Endothelial cell of umbilical vein (primary cell): Measurements from ENCODE around the gene SH3GL1. TPM values are rescaled to one million over a fixed set of nuclear protein-coding genes. Genes with fewer than 3 reads are reported as not detected.

Source experiments
- BruUV-seq: library from RNA; stranded (reverse); fragments of 400-500 nt; replicated peaks from 2 replicates; lab custom pipeline; 2021; lab: Mats Ljungman, UMichigan
- CTCF ChIA-PET: fragments of 300-600, 350-600 bp; sonication (Branson Sonifier 250); formaldehyde crosslinking; loops from one replicate; lab custom pipeline; 2021; ENCODE audit warnings: antibody characterized with exemption, inconsistent platforms; lab: Charles Lee
- POLR2A ChIA-PET: fragments of 300-600, 350-600 bp; sonication (Branson Sonifier 250); formaldehyde crosslinking; loops from one replicate; lab custom pipeline; 2021; ENCODE audit warnings: antibody characterized with exemption, inconsistent platforms; lab: Charles Lee
- DNase-seq: peaks from one replicate; pipeline ENCODE4 v3.0.0-alpha.2; 2011; ENCODE audit warnings: low read depth, low spot score
- FAIRE-seq: peaks from 2 replicates; lab custom pipeline; 2011; peaks lifted over from hg19 to GRCh38; lab: Jason Lieb, UNC
- H2AFZ ChIP-seq: 2 replicates; pipeline ENCODE4 v1.6.0; 2012; ENCODE audit warnings: low read depth, low read length, control low read depth, inconsistent platforms
- H3K27ac ChIP-seq: 2 replicates; pipeline ENCODE4 v1.5.1; 2011; ENCODE audit warnings: low read depth, mild to moderate bottlenecking, control low read depth, low read length, moderate library complexity; ENCODE audit not compliant: insufficient read depth
- H3K27me3 ChIP-seq, 2 experiments: 2 replicates each; pipeline versions ENCODE4 v1.6.0 to v1.6.1; 2011; ENCODE audit warnings: low read length in 2 of 2, mixed read lengths in 1 of 2; ENCODE audit not compliant: control insufficient read depth in 2 of 2, insufficient read depth in 2 of 2
- H3K36me3 ChIP-seq, 2 experiments: 2 replicates in 1 of 2; 3 replicates in 1 of 2; pipeline ENCODE4 v1.5.1; 2011; ENCODE audit warnings: low read length in 2 of 2, mild to moderate bottlenecking in 1 of 2, moderate library complexity in 1 of 2; ENCODE audit not compliant: control insufficient read depth in 2 of 2, insufficient read depth in 2 of 2; ENCODE audit errors: extremely low read depth in 1 of 2
- H3K4me1 ChIP-seq: 3 replicates; pipeline ENCODE4 v1.5.1; 2011; ENCODE audit warnings: mild to moderate bottlenecking, low read length; ENCODE audit not compliant: control insufficient read depth, insufficient read depth; ENCODE audit errors: extremely low read depth
- H3K4me2 ChIP-seq: 2 replicates; pipeline ENCODE4 v1.6.1; 2011; ENCODE audit warnings: low read length, control low read depth, mixed read lengths; ENCODE audit not compliant: insufficient read depth
- H3K4me3 ChIP-seq, 3 experiments: fragments of 200-600 bp in 1 of 3; sonication (generic), shearing (Covaris generic) in 1 of 3; replicated peaks in 1 of 3; 2 replicates each; pipeline ENCODE4 v1.5.1; 2011 to 2016; ENCODE audit warnings: control low read depth in 3 of 3, low read length in 3 of 3, mild to moderate bottlenecking in 2 of 3, inconsistent platforms in 1 of 3, low read depth in 1 of 3, moderate library complexity in 1 of 3; ENCODE audit not compliant: insufficient read depth in 1 of 3
- H3K79me2 ChIP-seq: 2 replicates; pipeline ENCODE4 v1.6.0; 2012; ENCODE audit warnings: low read length, inconsistent platforms; ENCODE audit not compliant: control insufficient read depth, insufficient read depth
- H3K9ac ChIP-seq: replicated peaks from 2 replicates; pipeline ENCODE3; 2011; ENCODE audit warnings: low read length, control low read depth; ENCODE audit not compliant: insufficient read depth; ENCODE audit errors: extremely low read depth
- H3K9me1 ChIP-seq: replicated peaks from 3 replicates; pipeline ENCODE4 v1.6.0; 2011; ENCODE audit warnings: mild to moderate bottlenecking, low read length; ENCODE audit not compliant: control insufficient read depth, insufficient read depth; ENCODE audit errors: extremely low read depth
- H3K9me3 ChIP-seq: replicated peaks from 2 replicates; pipeline ENCODE4 v1.5.1; 2012; ENCODE audit warnings: low read length, inconsistent platforms; ENCODE audit not compliant: control insufficient read depth, insufficient read depth
- H4K20me1 ChIP-seq: replicated peaks from 2 replicates; pipeline ENCODE3; 2011; ENCODE audit warnings: mild to moderate bottlenecking, low read length; ENCODE audit not compliant: control insufficient read depth, insufficient read depth; ENCODE audit errors: extremely low read depth
- CTCF ChIP-seq, 2 donors: IDR thresholded peaks; 1 replicate in 1 of 2; 2 replicates in 1 of 2; pipeline ENCODE4 v1.5.1; 2011; ENCODE audit warnings: low read length in 2 of 2, mild to moderate bottlenecking in 2 of 2, moderate library complexity in 2 of 2, control low read depth in 1 of 2, inconsistent platforms in 1 of 2, low read depth in 1 of 2; ENCODE audit not compliant: insufficient read depth in 1 of 2; ENCODE audit errors: extremely low read depth in 1 of 2
- EZH2 ChIP-seq: IDR thresholded peaks from 2 replicates; pipeline ENCODE4 v1.6.1; 2012; ENCODE audit warnings: borderline replicate concordance, low read depth, mild to moderate bottlenecking, moderate library complexity, low read length, inconsistent platforms; ENCODE audit not compliant: severe bottlenecking
- FOS ChIP-seq: IDR thresholded peaks from 2 replicates; pipeline ENCODE4 v1.6.1; 2011; ENCODE audit warnings: mild to moderate bottlenecking, low read length, moderate library complexity, borderline replicate concordance; ENCODE audit not compliant: insufficient read depth
- GATA2 ChIP-seq: IDR thresholded peaks from 2 replicates; pipeline ENCODE4 v1.7.0; 2011; ENCODE audit warnings: low read depth, mild to moderate bottlenecking, moderate library complexity, mixed read lengths, low read length; ENCODE audit not compliant: insufficient read length, insufficient read depth
- JUN ChIP-seq: IDR thresholded peaks from 2 replicates; pipeline ENCODE4 v1.6.1; 2011; ENCODE audit warnings: borderline replicate concordance, low read depth; ENCODE audit not compliant: insufficient read length, insufficient read depth
- MAX ChIP-seq: IDR thresholded peaks from 2 replicates; pipeline ENCODE4 v1.6.1; 2011; ENCODE audit not compliant: insufficient read depth, insufficient read length
- POLR2A ChIP-seq: IDR thresholded peaks from 2 replicates; pipeline ENCODE4 v1.6.1; 2012; ENCODE audit warnings: low read depth, mild to moderate bottlenecking, control low read depth, low read length
- POLR2AphosphoS5 ChIP-seq: IDR thresholded peaks from 2 replicates; pipeline ENCODE4 v1.6.1; 2012; ENCODE audit warnings: low read depth, mild to moderate bottlenecking, control low read depth, low read length, moderate library complexity; ENCODE audit not compliant: insufficient read depth
- dilution Hi-C: fragments of 300-500 bp; cut with MboI; formaldehyde crosslinking; loops from one replicate; pipeline ENCODE4 v1.15.0; 2019; ENCODE audit warnings: low sequenced_read_pairs; ENCODE audit not compliant: extremely low pct_ligation_motif_present
- intact Hi-C: fragments of 100-400 bp; cut with micrococcal nuclease; formaldehyde crosslinking; loops from one replicate; pipeline ENCODE4 v1.10.0; 2022
- polyA plus RNA-seq, 4 experiments: library from polyadenylated mRNA; depleted of rRNA in 3 of 4; stranded (reverse) in 3 of 4; unstranded in 1 of 4; fragments of >200 nt; gene quantifications; 2 replicates each; pipeline versions ENCODE4 v1.2.1 to v1.2.3, GENCODE V29; 2011 to 2012; ENCODE audit warnings: missing spikeins in 1 of 4
- total RNA-seq: library from RNA; stranded (reverse); gene quantifications from 2 replicates; pipeline ENCODE4 v1.2.3, GENCODE V29; 2021

SH3GL1 gene
- total and polyA plus RNA-seq, 2 donors (not counting 3 experiments of a cell fraction or from before 2014, with no cell fraction given), result 143 to 145 TPM

- DNase-seq (no peak), FAIRE-seq (no peak)
- dilution Hi-C loops (no loop called here), intact Hi-C loops (loop anchor here (10.0 kb wide), 1 partner anchor 858 kb away; no protein-coding TSS in a partner anchor)
- no peak overlapping the region for H3K4me3 ChIP-seq
- no peaks in the 10 kb centered on the region for H3K9me3 ChIP-seq
- TF ChIP-seq MAX, result no peak
- H3K36me3 ChIP-seq, result peaks cover 0 to 4% of the 10 kb centered on the region in 2 experiments
- no TSS peak for BruUV-seq
- H3K79me2 ChIP-seq, result no peaks in the 10 kb centered on the region
- no peaks in the 10 kb centered on the region for H3K27me3 ChIP-seq
- H3K9me1 ChIP-seq, result no peaks in the 10 kb centered on the region
- H3K27ac ChIP-seq, result no peak overlapping the region
- H4K20me1 ChIP-seq, result no peaks in the 10 kb centered on the region
- no peak overlapping the region for H3K4me2 ChIP-seq
- no peak overlapping the region for H3K9ac ChIP-seq
- no peaks in the 10 kb centered on the region for H3K4me1 ChIP-seq
- H2AFZ ChIP-seq, result no peak overlapping the region
- POLR2A ChIA-PET, result no interaction called here
- CTCF ChIA-PET, result no interaction called here
These were observed 83.4 kb downstream of the SH3GL1 start for GRCh38 chr19:4316956-4317355.

- intact Hi-C loops, result loop anchor here (10.0 kb wide), 1 partner anchor 861 kb away; no protein-coding TSS in a partner anchor
- Histone ChIP-seq H3K79me2 (no peaks in the 10 kb centered on the region), H3K4me1 (no peaks in the 10 kb centered on the region), H3K27me3 (no peaks in the 10 kb centered on the region), H2AFZ (no peak overlapping the region), H4K20me1 (no peaks in the 10 kb centered on the region), H3K9me3 (no peaks in the 10 kb centered on the region), H3K27ac (no peak overlapping the region), H3K4me3 (no peak overlapping the region), H3K4me2 (no peak overlapping the region), H3K9ac (no peak overlapping the region), H3K36me3 (peaks cover 0 to 8% of the 10 kb centered on the region in 2 experiments), H3K9me1 (no peaks in the 10 kb centered on the region)
- POLR2A ChIA-PET, result no interaction called here
- dilution Hi-C loops, result no loop called here
- CTCF ChIA-PET, result interaction anchor here (1.1 to 1.3 kb wide), 2 partner anchors 24 to 38 kb away, joined by 3 read pairs; no protein-coding TSS in a partner anchor
- FAIRE-seq (no peak), DNase-seq (no peak)
- no TSS peak for BruUV-seq
- TF ChIP-seq JUN (no peak), CTCF (IDR thresholded peaks at IDR 0.05; ENCODE audit: extremely low read depth in 1 of 2, insufficient read depth in 1 of 2, low read depth in 1 of 2, low read length in 2 of 2) (no peak), GATA2 (no peak), FOS (no peak), POLR2A (no peak), MAX (no peak), EZH2 (no peak), POLR2AphosphoS5 (no peak)
These were observed 86.4 kb downstream of the SH3GL1 start for GRCh38 chr19:4313847-4314490.
